Thyroid gland (tissue), 4 donors: Measurements from ENCODE around the gene TMEM127. TPM values are rescaled to one million over a fixed set of nuclear protein-coding genes. Genes with fewer than 3 reads are reported as not detected.
"Not testable (repeated sequence)": the region's sequence is repeated elsewhere in the genome, so short reads cannot be mapped to it uniquely, and the experiment has no call there.

Experiments used
- DNase-seq, 2 donors: peaks; one replicate each; pipeline ENCODE4 v3.0.0-alpha.2; 2019
- H3K27ac ChIP-seq, 3 donors: fragments of 200-600 bp; sonication (generic); 1 replicate in 2 of 3; 2 replicates in 1 of 3; pipeline ENCODE4 v1.5.1; 2016 to 2019; ENCODE audit warnings: mild to moderate bottlenecking in 1 of 3, moderate library complexity in 1 of 3
- H3K27me3 ChIP-seq: fragments of 200-600 bp; sonication (generic); one replicate; pipeline ENCODE4 v1.5.1; 2019
- H3K36me3 ChIP-seq, 2 donors: fragments of 200-600 bp; sonication (generic); one replicate each; pipeline ENCODE4 v1.5.1; 2016 to 2019
- H3K4me1 ChIP-seq, 2 donors: fragments of 200-600 bp; sonication (generic); one replicate each; pipeline ENCODE4 v1.5.1; 2017 to 2019
- H3K4me3 ChIP-seq, 3 donors: fragments of 200-600 bp; sonication (generic); replicated peaks in 1 of 3; 1 replicate in 2 of 3; 2 replicates in 1 of 3; pipeline ENCODE4 v1.5.1; 2016; ENCODE audit warnings: mild to moderate bottlenecking in 1 of 3
- H3K9me3 ChIP-seq: fragments of 200-600 bp; sonication (generic); one replicate; pipeline ENCODE4 v1.5.1; 2017
- CTCF ChIP-seq, 6 experiments: fragments of 200-600 bp in 3 of 6; fragments of 450-650 bp in 3 of 6; sonication (generic) in 3 of 6; IDR thresholded peaks; one replicate each; pipeline ENCODE4 v1.5.1; 2016 to 2019; ENCODE audit warnings: antibody characterized with exemption in 6 of 6, mild to moderate bottlenecking in 2 of 6, inconsistent platforms in 1 of 6, moderate library complexity in 1 of 6
- POLR2A ChIP-seq, 2 donors: fragments of 450-650 bp; IDR thresholded peaks; one replicate each; pipeline ENCODE4 v1.6.1; 2017; ENCODE audit warnings: antibody characterized with exemption in 2 of 2, mild to moderate bottlenecking in 2 of 2, moderate library complexity in 1 of 2
- WGBS, 2 donors: methylation state at CpG; one replicate each; pipeline ENCODE4 v1.1.5; 2017; 5-methylcytosine and 5-hydroxymethylcytosine counted together
- intact Hi-C: fragments of 100-400 bp; cut with DNase I; formaldehyde crosslinking; loops from one replicate; pipeline ENCODE4 v1.15.1; 2023
- total RNA-seq, 4 donors: library from RNA; depleted of rRNA; stranded (reverse); fragments of >200 nt; gene quantifications; one replicate each; pipeline ENCODE4 v1.2.3, GENCODE V29; 2016

TMEM127 gene
- total RNA-seq, 4 donors from 2014 or later: 45.7 to 53.6 (median 48.7) TPM

- no peak for DNase-seq
- 100% methylated on average over 1 of the region's 1 CpG for WGBS, 2 donors
- intact Hi-C loops: no loop called here
- Histone ChIP-seq H3K4me1 (peaks cover 0 to under 1% of the 10 kb centered on the region in 2 donors), H3K9me3 (no peaks in the 10 kb centered on the region), H3K27ac (no peak overlapping the region), H3K4me3 (no peak overlapping the region), H3K27me3 (no peaks in the 10 kb centered on the region), H3K36me3 (no peaks in the 10 kb centered on the region)
- TF ChIP-seq CTCF (IDR thresholded peaks at IDR 0.05) (no peak), POLR2A (IDR thresholded peaks at IDR 0.05) (no peak)
Measured at GRCh38 chr2:96236882-96237281, 28.9 kb downstream of the TMEM127 start.

- Histone ChIP-seq H3K4me3 (no peak overlapping the region), H3K27me3 (no peaks in the 10 kb centered on the region), H3K9me3 (no peaks in the 10 kb centered on the region), H3K27ac (no peak overlapping the region), H3K4me1 (peaks cover 0 to 3% of the 10 kb centered on the region in 2 donors), H3K36me3 (no peaks in the 10 kb centered on the region)
- 78 to 86% methylated on average over 4 of the region's 4 CpGs for WGBS, 2 donors
- TF ChIP-seq POLR2A (IDR thresholded peaks at IDR 0.05): no peak
- intact Hi-C loops: no loop called here
- DNase-seq: no peak
Measured at GRCh38 chr2:96233880-96234316, 31.9 kb downstream of the TMEM127 start.

- TF ChIP-seq POLR2A (IDR thresholded peaks at IDR 0.05): no peak
- no peak for TF ChIP-seq CTCF (IDR thresholded peaks at IDR 0.05)
- Histone ChIP-seq H3K27ac (no peak overlapping the region), H3K9me3 (no peaks in the 10 kb centered on the region), H3K4me3 (no peak overlapping the region), H3K4me1 (peaks cover 0 to 3% of the 10 kb centered on the region in 2 donors), H3K27me3 (no peaks in the 10 kb centered on the region), H3K36me3 (no peaks in the 10 kb centered on the region)
- 93 to 100% methylated on average over 6 of the region's 6 CpGs for WGBS, 2 donors
- intact Hi-C loops: no loop called here
- DNase-seq: no peak
Measured at GRCh38 chr2:96233436-96233835, 32.4 kb downstream of the TMEM127 start.

GRCh38 chr2:96231316-96231715 lies 34.5 kb downstream of the TMEM127 start:
- Histone ChIP-seq H3K27me3 (no peaks in the 10 kb centered on the region), H3K4me3 (no peak overlapping the region), H3K9me3 (no peaks in the 10 kb centered on the region), H3K4me1 (peaks cover 0 to 3% of the 10 kb centered on the region in 2 donors), H3K27ac (no peak overlapping the region), H3K36me3 (no peaks in the 10 kb centered on the region)
- TF ChIP-seq POLR2A (IDR thresholded peaks at IDR 0.05): no peak
- TF ChIP-seq CTCF (IDR thresholded peaks at IDR 0.05): no peak
- 82 to 95% methylated on average over 4 of the region's 4 CpGs for WGBS, 2 donors
- DNase-seq: no peak
- intact Hi-C loops: no loop called here

- Histone ChIP-seq H3K4me1 (peaks cover 0 to 2% of the 10 kb centered on the region in 2 donors), H3K27ac (no peak overlapping the region), H3K9me3 (no peaks in the 10 kb centered on the region), H3K4me3 (no peak overlapping the region), H3K36me3 (no peaks in the 10 kb centered on the region), H3K27me3 (no peaks in the 10 kb centered on the region)
- TF ChIP-seq CTCF (IDR thresholded peaks at IDR 0.05) (no peak), POLR2A (IDR thresholded peaks at IDR 0.05) (no peak)
- no peak for DNase-seq
- WGBS, 2 donors: 71 to 73% methylated on average over 3 of the region's 3 CpGs
- intact Hi-C loops: no loop called here
Measured at GRCh38 chr2:96225016-96225533, 40.7 kb downstream of the TMEM127 start.

- H3K4me3 ChIP-seq, H3K36me3 ChIP-seq, H3K4me1 ChIP-seq, H3K27me3 ChIP-seq, H3K9me3 ChIP-seq, intact Hi-C loops, H3K27ac ChIP-seq, DNase-seq: not testable (repeated sequence)
- 94% methylated on average over 1 of the region's 1 CpG for WGBS, 2 donors
Measured at GRCh38 chr2:96221106-96221505, 44.7 kb downstream of the TMEM127 start.

GRCh38 chr2:96219959-96220358 lies 45.8 kb downstream of the TMEM127 start:
- H3K36me3 ChIP-seq, H3K27me3 ChIP-seq, H3K4me1 ChIP-seq, H3K4me3 ChIP-seq, H3K27ac ChIP-seq, intact Hi-C loops, H3K9me3 ChIP-seq, DNase-seq: not testable (repeated sequence)
- 73 to 95% methylated on average over 1 to 4 of the region's 4 CpGs for WGBS, 2 donors
